Stimulated activated naive B cell treated with anti-CD40 and anti-IgM and Interleukin-4, amounts not matched to agents 10 μg/mL and 1 μg/mL and 100 μg/mL, for 72 hours (primary cell): ENCODE data around the gene CHID1.

ENCODE experiments used
- ATAC-seq, 2 donors: fragments of 150-1000 bp; cut with Tn5 transposase; replicated peaks; 2 replicates each; pipeline ENCODE4 v1.10.0; 2021; ENCODE audit warnings: moderate library complexity in 1 of 2
- DNase-seq: peaks from one replicate; pipeline ENCODE4 v3.0.0; 2021
- H3K27ac Mint-ChIP-seq: one replicate; pipeline ENCODE4 v1.8.0; 2022; ENCODE audit warnings: mild to moderate bottlenecking, mixed read lengths
- H3K27me3 Mint-ChIP-seq, 2 donors: one replicate each; pipeline ENCODE4 v1.8.0; 2022; ENCODE audit warnings: mixed read lengths in 2 of 2
- H3K36me3 Mint-ChIP-seq, 2 donors: one replicate each; pipeline ENCODE4 v1.8.0; 2022; ENCODE audit warnings: mixed read lengths in 2 of 2, mild to moderate bottlenecking in 1 of 2
- H3K4me1 Mint-ChIP-seq, 2 donors: one replicate each; pipeline ENCODE4 v1.8.0; 2022; ENCODE audit warnings: mixed read lengths in 2 of 2, mild to moderate bottlenecking in 1 of 2
- H3K4me3 Mint-ChIP-seq, 2 donors: one replicate each; pipeline ENCODE4 v1.8.0; 2022; ENCODE audit warnings: mild to moderate bottlenecking in 2 of 2, mixed read lengths in 2 of 2, moderate library complexity in 1 of 2
- H3K9me3 Mint-ChIP-seq, 2 donors: one replicate each; pipeline ENCODE4 v1.8.0; 2022; ENCODE audit warnings: mixed read lengths in 2 of 2, mild to moderate bottlenecking in 1 of 2

Gene CHID1

DNA sequence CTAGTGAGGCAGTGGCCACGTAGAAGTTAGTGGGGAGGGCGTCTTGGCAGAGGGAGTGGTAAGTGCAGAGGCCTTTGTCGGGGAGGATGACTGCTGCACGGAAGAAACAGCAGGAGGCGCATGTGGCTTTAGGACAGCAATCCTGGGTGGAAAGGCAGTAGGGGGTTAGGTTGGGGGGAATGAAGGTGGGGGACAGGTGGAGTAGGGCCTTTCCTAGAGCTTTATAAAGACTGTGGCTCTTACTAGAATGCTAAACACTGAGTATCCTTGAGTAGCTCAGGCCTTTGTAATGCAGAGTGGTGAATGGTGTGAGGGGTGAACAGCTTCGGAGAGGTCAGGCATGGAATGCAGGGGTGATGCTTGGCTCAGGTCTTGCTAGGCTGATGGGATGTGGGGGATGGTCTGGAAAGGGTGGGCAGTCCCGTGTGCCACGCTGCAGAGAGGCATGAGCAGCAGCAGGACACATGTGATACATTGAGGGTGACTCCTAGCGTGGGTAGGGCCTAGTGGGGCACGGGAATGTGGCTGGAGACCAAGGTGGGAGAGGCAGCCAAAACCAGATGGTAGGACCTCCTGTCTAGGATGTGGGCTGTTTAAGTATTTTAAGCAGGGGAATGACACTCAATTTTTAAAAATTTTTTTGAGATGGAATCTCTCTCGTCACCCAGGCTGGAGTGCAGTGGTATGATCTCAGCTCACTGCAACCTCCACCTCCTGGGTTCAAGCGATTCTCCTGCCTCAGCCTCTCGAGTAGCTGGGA lies 34.3 kb upstream of the CHID1 start:
- no peaks in the 10 kb centered on the region for H3K27me3 Mint-ChIP-seq
- H3K4me1 Mint-ChIP-seq: peaks cover 27 to 40% of the 10 kb centered on the region in 2 donors
- no peak overlapping the region for H3K27ac Mint-ChIP-seq
- ATAC-seq (no peak), DNase-seq (no peak)
- peaks cover 40 to 61% of the 10 kb centered on the region in 2 donors for H3K36me3 Mint-ChIP-seq
- peaks cover 4 to 5% of the 10 kb centered on the region in 2 donors for H3K9me3 Mint-ChIP-seq
- H3K4me3 Mint-ChIP-seq: no peak overlapping the region

DNA sequence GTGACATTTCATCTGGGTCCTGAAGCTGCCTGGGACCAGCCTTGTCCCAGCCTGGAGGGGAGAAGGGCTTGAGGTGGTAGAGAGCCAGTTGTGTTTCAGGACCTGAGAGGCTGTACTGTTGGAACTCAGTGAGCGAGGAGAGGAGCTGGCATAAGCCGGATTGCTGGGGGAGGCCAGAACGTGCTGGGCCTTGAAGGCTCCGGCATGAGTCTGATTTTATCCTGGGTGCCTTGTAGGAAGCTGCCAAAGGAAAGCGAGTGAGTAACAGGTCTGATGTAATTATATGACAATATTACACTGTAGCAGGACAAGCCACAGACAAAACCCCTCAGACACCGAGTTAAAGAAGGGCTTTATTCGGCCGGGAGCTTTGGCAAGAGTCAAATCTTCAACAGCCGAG lies 32.2 kb upstream of the CHID1 start:
- H3K36me3 Mint-ChIP-seq: peaks cover 32 to 51% of the 10 kb centered on the region in 2 donors
- no peak overlapping the region for H3K4me3 Mint-ChIP-seq
- no peak for DNase-seq
- H3K27ac Mint-ChIP-seq: peak overlapping the region; percentile 32
- ATAC-seq: no peak
- peaks cover 0 to 1% of the 10 kb centered on the region in 2 donors for H3K9me3 Mint-ChIP-seq
- H3K4me1 Mint-ChIP-seq: peaks cover 32 to 55% of the 10 kb centered on the region in 2 donors
- no peaks in the 10 kb centered on the region for H3K27me3 Mint-ChIP-seq

- Mint-ChIP-seq H3K36me3 (peaks cover 28 to 46% of the 10 kb centered on the region in 2 donors), H3K9me3 (no peaks in the 10 kb centered on the region), H3K4me3 (peak overlapping the region in 1 of 2 donors; percentile 12), H3K4me1 (peaks cover 33 to 60% of the 10 kb centered on the region in 2 donors), H3K27ac (no peak overlapping the region), H3K27me3 (no peaks in the 10 kb centered on the region)
- DNase-seq (no peak), ATAC-seq (no peak)
These were observed 30.0 kb upstream of the CHID1 start for GRCh38 chr11:940496-941135.

GRCh38 chr11:937841-938261 lies 27.2 kb upstream of the CHID1 start:
- peaks cover 14 to 23% of the 10 kb centered on the region in 2 donors for H3K36me3 Mint-ChIP-seq
- ATAC-seq (no peak), DNase-seq (no peak)
- H3K4me1 Mint-ChIP-seq: peaks cover 31 to 56% of the 10 kb centered on the region in 2 donors
- no peak overlapping the region for H3K27ac Mint-ChIP-seq
- no peak overlapping the region for H3K4me3 Mint-ChIP-seq
- no peaks in the 10 kb centered on the region for H3K9me3 Mint-ChIP-seq
- H3K27me3 Mint-ChIP-seq: no peaks in the 10 kb centered on the region

DNA sequence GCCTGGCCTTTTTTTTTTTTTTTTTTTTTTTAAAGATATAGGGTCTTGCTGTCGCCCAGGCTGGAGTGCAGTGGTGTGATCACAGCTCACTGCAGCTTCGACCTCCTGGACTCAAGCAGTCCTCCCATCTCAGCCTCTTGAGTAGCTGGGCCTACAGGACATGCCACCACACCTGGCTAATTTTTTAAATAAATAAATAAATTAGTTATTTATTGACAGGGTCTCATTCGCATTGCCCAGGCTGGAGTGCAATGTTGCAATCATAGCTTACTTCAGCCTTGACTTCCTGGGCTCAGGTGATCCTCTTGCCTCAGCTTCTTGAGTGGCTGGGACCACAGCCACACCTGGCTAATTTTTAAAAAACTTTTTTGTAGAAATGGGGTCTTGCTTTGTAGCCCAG lies 25.6 kb upstream of the CHID1 start:
- H3K27ac Mint-ChIP-seq: no peak overlapping the region
- no peak overlapping the region for H3K4me3 Mint-ChIP-seq
- no peak for ATAC-seq
- DNase-seq: no peak
- H3K36me3 Mint-ChIP-seq: peaks cover 13 to 20% of the 10 kb centered on the region in 2 donors
- H3K9me3 Mint-ChIP-seq: no peaks in the 10 kb centered on the region
- no peaks in the 10 kb centered on the region for H3K27me3 Mint-ChIP-seq
- peaks cover 33 to 53% of the 10 kb centered on the region in 2 donors for H3K4me1 Mint-ChIP-seq

GRCh38 chr11:934527-934926 lies 23.9 kb upstream of the CHID1 start:
- no peak for ATAC-seq
- Mint-ChIP-seq H3K27ac (peak overlapping the region; percentile 25), H3K4me3 (no peak overlapping the region), H3K4me1 (peaks cover 24 to 43% of the 10 kb centered on the region in 2 donors), H3K27me3 (no peaks in the 10 kb centered on the region), H3K9me3 (no peaks in the 10 kb centered on the region), H3K36me3 (peaks cover 8 to 12% of the 10 kb centered on the region in 2 donors)
- no peak for DNase-seq

DNA sequence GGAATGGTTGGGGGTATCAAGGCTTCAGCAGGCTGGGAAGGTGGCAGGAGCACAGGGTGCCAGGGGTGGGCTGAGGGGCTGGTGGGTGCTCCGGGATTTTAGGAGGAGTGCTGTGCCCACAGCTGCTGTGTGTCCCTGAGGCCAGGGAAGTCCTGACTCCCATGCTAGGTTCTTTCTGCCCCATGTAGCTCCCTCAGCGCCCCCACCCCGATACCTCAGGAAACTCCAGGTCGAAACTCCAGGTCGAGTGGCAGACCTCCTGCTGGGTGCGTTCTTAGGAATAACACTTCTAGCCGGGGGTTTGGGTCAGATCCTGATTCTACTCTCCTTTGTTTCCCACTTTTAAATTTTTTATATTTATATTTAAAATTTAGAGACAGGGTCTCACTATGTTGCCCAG lies 23.3 kb upstream of the CHID1 start:
- Mint-ChIP-seq H3K9me3 (no peaks in the 10 kb centered on the region), H3K36me3 (peaks cover 8 to 12% of the 10 kb centered on the region in 2 donors), H3K27me3 (no peaks in the 10 kb centered on the region), H3K4me3 (no peak overlapping the region), H3K4me1 (peaks cover 27 to 44% of the 10 kb centered on the region in 2 donors), H3K27ac (no peak overlapping the region)
- DNase-seq: no peak
- ATAC-seq: no peak

DNA sequence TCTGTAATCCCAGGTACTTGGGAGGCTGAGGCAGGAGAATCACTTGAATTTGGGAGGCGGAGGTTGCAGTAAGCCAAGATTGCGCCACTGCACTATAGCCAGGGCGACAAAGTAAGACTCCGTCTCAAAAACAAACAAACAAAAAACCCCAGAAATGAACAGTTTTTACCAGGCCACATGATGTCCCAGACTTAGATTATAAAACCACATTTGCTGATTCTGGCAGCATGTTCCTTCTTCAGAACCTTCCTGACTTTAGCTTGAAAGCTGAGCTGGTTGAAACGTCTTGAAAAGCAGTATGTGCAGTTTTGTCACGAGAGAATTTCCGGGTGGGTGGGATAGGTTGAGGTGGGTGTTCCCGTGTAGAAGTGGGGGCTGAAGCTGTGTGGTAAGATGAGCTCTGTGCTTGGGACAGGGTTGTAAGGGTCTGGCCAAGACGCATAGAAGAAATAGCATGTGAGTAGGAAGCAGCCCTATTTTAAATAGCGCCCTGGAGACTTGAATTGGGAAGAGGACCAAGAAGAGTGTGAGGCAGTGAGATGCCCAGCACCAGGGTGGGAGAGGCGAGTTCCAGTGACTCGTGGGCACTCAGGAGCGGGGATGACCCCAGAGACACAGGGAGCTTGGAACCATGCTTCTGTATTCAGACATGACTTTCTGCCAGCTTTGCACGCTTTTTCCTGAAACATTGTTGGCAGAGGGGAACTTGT lies 22.7 kb upstream of the CHID1 start:
- H3K27me3 Mint-ChIP-seq: no peaks in the 10 kb centered on the region
- H3K36me3 Mint-ChIP-seq: peaks cover 10 to 13% of the 10 kb centered on the region in 2 donors
- DNase-seq: no peak
- H3K9me3 Mint-ChIP-seq: no peaks in the 10 kb centered on the region
- H3K4me3 Mint-ChIP-seq: no peak overlapping the region
- ATAC-seq: no peak
- peaks cover 31 to 46% of the 10 kb centered on the region in 2 donors for H3K4me1 Mint-ChIP-seq
- peak overlapping the region; percentile 25 for H3K27ac Mint-ChIP-seq

- no peak overlapping the region for H3K4me3 Mint-ChIP-seq
- DNase-seq (no peak), ATAC-seq (no peak)
- H3K4me1 Mint-ChIP-seq: peaks cover 27 to 48% of the 10 kb centered on the region in 2 donors
- H3K27ac Mint-ChIP-seq: no peak overlapping the region
- H3K9me3 Mint-ChIP-seq: no peaks in the 10 kb centered on the region
- peaks cover 8% of the 10 kb centered on the region in 2 donors for H3K36me3 Mint-ChIP-seq
- no peaks in the 10 kb centered on the region for H3K27me3 Mint-ChIP-seq
These were observed 21.8 kb upstream of the CHID1 start for GRCh38 chr11:932435-932834.

GRCh38 chr11:931385-931784 lies 20.8 kb upstream of the CHID1 start:
- Mint-ChIP-seq H3K4me3 (no peak overlapping the region), H3K9me3 (no peaks in the 10 kb centered on the region), H3K27ac (no peak overlapping the region), H3K4me1 (peaks cover 33 to 55% of the 10 kb centered on the region in 2 donors), H3K36me3 (peaks cover 8% of the 10 kb centered on the region in 2 donors), H3K27me3 (no peaks in the 10 kb centered on the region)
- no peak for DNase-seq
- no peak for ATAC-seq

DNA sequence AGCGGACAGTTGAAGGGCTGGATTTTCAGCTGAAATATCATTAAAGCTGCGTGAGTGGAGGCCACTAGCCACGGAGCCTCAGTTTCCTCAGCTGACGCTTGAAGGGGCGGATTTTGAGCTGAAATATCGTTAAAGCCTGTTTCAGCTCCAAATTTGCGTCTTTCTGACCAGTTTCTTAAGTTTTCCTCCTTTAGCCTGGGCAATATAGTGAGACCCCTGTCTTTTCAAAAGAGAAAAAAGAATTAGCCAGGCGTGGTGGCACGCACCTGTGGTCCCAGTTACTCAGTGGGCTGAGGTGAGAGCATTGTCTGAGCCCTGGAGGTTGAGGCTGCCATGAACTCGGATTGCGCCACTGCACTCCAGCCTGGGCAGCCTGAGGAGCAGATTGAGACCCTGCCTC lies 18.8 kb upstream of the CHID1 start:
- ATAC-seq: no peak
- no peak for DNase-seq
- Mint-ChIP-seq H3K4me1 (peaks cover 34 to 55% of the 10 kb centered on the region in 2 donors), H3K27ac (no peak overlapping the region), H3K9me3 (no peaks in the 10 kb centered on the region), H3K36me3 (peaks cover 8% of the 10 kb centered on the region in 2 donors), H3K27me3 (no peaks in the 10 kb centered on the region), H3K4me3 (no peak overlapping the region)

DNA sequence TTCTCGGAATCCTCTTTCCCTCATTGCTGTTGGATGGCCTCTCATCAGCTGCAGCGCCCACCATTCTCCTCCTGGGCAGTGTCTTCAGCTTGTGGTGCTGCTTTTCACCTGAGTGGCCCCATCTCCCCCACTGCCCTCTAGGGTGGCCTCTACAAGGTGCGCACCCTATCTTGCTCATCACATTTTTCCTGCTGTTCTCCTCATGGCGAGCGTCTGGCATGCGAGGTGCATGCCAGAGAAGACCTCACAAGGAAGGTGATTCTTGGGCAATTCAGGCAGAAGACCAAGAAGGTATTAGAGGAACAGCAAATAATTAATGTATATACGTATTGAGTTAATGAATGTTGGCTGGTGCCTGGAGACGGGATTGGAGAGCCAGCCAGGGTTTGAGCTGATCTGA lies 18.2 kb upstream of the CHID1 start:
- DNase-seq (no peak), ATAC-seq (no peak)
- peaks cover 8% of the 10 kb centered on the region in 2 donors for H3K36me3 Mint-ChIP-seq
- H3K27ac Mint-ChIP-seq: peak overlapping the region; percentile 82
- H3K27me3 Mint-ChIP-seq: no peaks in the 10 kb centered on the region
- H3K9me3 Mint-ChIP-seq: no peaks in the 10 kb centered on the region
- H3K4me3 Mint-ChIP-seq: no peak overlapping the region
- peaks cover 32 to 54% of the 10 kb centered on the region in 2 donors for H3K4me1 Mint-ChIP-seq

GRCh38 chr11:927871-928270 lies 17.3 kb upstream of the CHID1 start:
- peaks cover 8% of the 10 kb centered on the region in 2 donors for H3K36me3 Mint-ChIP-seq
- ATAC-seq (no peak), DNase-seq (no peak)
- H3K27ac Mint-ChIP-seq: no peak overlapping the region
- no peaks in the 10 kb centered on the region for H3K27me3 Mint-ChIP-seq
- no peaks in the 10 kb centered on the region for H3K9me3 Mint-ChIP-seq
- peaks cover 26 to 44% of the 10 kb centered on the region in 2 donors for H3K4me1 Mint-ChIP-seq
- H3K4me3 Mint-ChIP-seq: peak overlapping the region in 1 of 2 donors; percentile 14

- Mint-ChIP-seq H3K27ac (peak overlapping the region; percentile 90), H3K27me3 (no peaks in the 10 kb centered on the region), H3K36me3 (peaks cover 4 to 8% of the 10 kb centered on the region in 2 donors), H3K4me1 (peaks cover 23 to 38% of the 10 kb centered on the region in 2 donors), H3K4me3 (peak overlapping the region; percentile 84), H3K9me3 (no peaks in the 10 kb centered on the region)
- DNase-seq (no peak), ATAC-seq (no peak)
These were observed 15.8 kb upstream of the CHID1 start for GRCh38 chr11:926341-926916.
